GM23338 (cell line): ENCODE data around the gene RIOX2. TPM values are rescaled to one million over a fixed set of nuclear protein-coding genes. Genes with fewer than 3 reads are reported as not detected.

Experiments used
- ATAC-seq: fragments of 200-7000 bp; cut with Tn5 transposase; 3 replicates; pipeline ENCODE4 v1.9.1; 2020
- DNase-seq: peaks from one replicate; pipeline ENCODE4 v3.0.0-alpha.2; 2015; ENCODE audit warnings: low spot score
- H2AFZ ChIP-seq: fragments of 200-600 bp; sonication (generic); 2 replicates; pipeline ENCODE4 v1.8.0; 2016; ENCODE audit warnings: antibody characterized with exemption, mild to moderate bottlenecking, moderate library complexity
- H3F3A ChIP-seq: fragments of 200-600 bp; sonication (generic); replicated peaks from 2 replicates; pipeline ENCODE4 v1.8.0; 2017; ENCODE audit warnings: antibody characterized with exemption, mixed run types, low read depth
- H3K27ac ChIP-seq: fragments of 200-600 bp; sonication (generic); 2 replicates; pipeline ENCODE4 v1.6.1; 2016; ENCODE audit warnings: low read depth
- H3K27me3 ChIP-seq: fragments of 200-600 bp; sonication (generic); 2 replicates; pipeline ENCODE4 v1.8.0; 2016; ENCODE audit warnings: mild to moderate bottlenecking, mixed run types, moderate library complexity; ENCODE audit not compliant: insufficient read depth
- H3K36me3 ChIP-seq: fragments of 200-600 bp; sonication (generic); 2 replicates; pipeline ENCODE4 v1.8.0; 2016; ENCODE audit warnings: mild to moderate bottlenecking; ENCODE audit not compliant: insufficient read depth
- H3K4me1 ChIP-seq: fragments of 200-600 bp; sonication (generic); 2 replicates; pipeline ENCODE4 v1.8.0; 2016; ENCODE audit warnings: mild to moderate bottlenecking, moderate library complexity; ENCODE audit not compliant: insufficient read depth
- H3K4me2 ChIP-seq: fragments of 200-600 bp; sonication (generic); 2 replicates; pipeline ENCODE4 v1.7.1; 2017; ENCODE audit warnings: mixed run types
- H3K4me3 ChIP-seq: fragments of 200-600 bp; sonication (generic); 2 replicates; pipeline ENCODE4 v1.6.1; 2016; ENCODE audit warnings: mixed run types
- H3K79me2 ChIP-seq: fragments of 200-600 bp; sonication (generic); replicated peaks from 2 replicates; pipeline ENCODE4 v1.8.0; 2017; ENCODE audit warnings: mild to moderate bottlenecking; ENCODE audit not compliant: insufficient read depth
- H3K9me2 ChIP-seq: fragments of 200-600 bp; sonication (generic); 2 replicates; pipeline ENCODE4 v1.8.0; 2017; ENCODE audit not compliant: insufficient read depth
- H4K20me1 ChIP-seq: fragments of 200-600 bp; sonication (generic); replicated peaks from 2 replicates; pipeline ENCODE4 v1.8.0; 2017; ENCODE audit warnings: mild to moderate bottlenecking; ENCODE audit not compliant: insufficient read depth
- H3K27ac Mint-ChIP-seq: 2 replicates; pipeline ENCODE4 v1.8.0; 2020; ENCODE audit warnings: inconsistent platforms, mild to moderate bottlenecking, moderate library complexity, mixed read lengths
- H3K27me3 Mint-ChIP-seq: 3 replicates; pipeline ENCODE4 v1.8.0; 2022; ENCODE audit warnings: low read depth, mild to moderate bottlenecking, moderate library complexity, mixed read lengths, inconsistent platforms; ENCODE audit not compliant: insufficient read depth, poor library complexity
- H3K36me3 Mint-ChIP-seq: 3 replicates; pipeline ENCODE4 v1.8.0; 2021; ENCODE audit warnings: low read depth, mild to moderate bottlenecking, inconsistent platforms, moderate library complexity, mixed read lengths
- H3K4me1 Mint-ChIP-seq: 3 replicates; pipeline ENCODE4 v1.8.0; 2020; ENCODE audit warnings: mild to moderate bottlenecking, inconsistent platforms, mixed read lengths
- H3K4me3 Mint-ChIP-seq: 3 replicates; pipeline ENCODE4 v1.8.0; 2021; ENCODE audit warnings: moderate library complexity, mild to moderate bottlenecking, inconsistent platforms, mixed read lengths
- H3K9me3 Mint-ChIP-seq: 3 replicates; pipeline ENCODE4 v1.8.0; 2020; ENCODE audit warnings: moderate library complexity, mild to moderate bottlenecking, inconsistent platforms, mixed read lengths
- CREB1 ChIP-seq: fragments of 250-450 bp; sonication (Bioruptor Pico); IDR thresholded peaks from 2 replicates; pipeline ENCODE4 v1.5.0; 2020; ENCODE audit warnings: low read depth, mild to moderate bottlenecking, moderate library complexity
- CTCF ChIP-seq, 2 experiments: fragments of 200-600 bp in 1 of 2; sonication (generic) in 1 of 2; conservative IDR thresholded peaks; 2 replicates each; pipeline versions ENCODE4 v1.5.1 to v1.6.1; 2016 to 2017; ENCODE audit warnings: antibody characterized with exemption in 2 of 2, low read depth in 2 of 2, mild to moderate bottlenecking in 2 of 2, moderate library complexity in 1 of 2
- EZH2 ChIP-seq: fragments of 200-600 bp; sonication (generic); IDR thresholded peaks from one replicate; pipeline ENCODE4 v1.8.0; 2017; ENCODE audit warnings: antibody characterized with exemption, mild to moderate bottlenecking, low read depth; ENCODE audit not compliant: unreplicated experiment
- EZH2phosphoT487 ChIP-seq: fragments of 200-600 bp; sonication (generic); IDR thresholded peaks from one replicate; pipeline ENCODE4 v1.8.1; 2018; ENCODE audit warnings: antibody characterized with exemption; ENCODE audit not compliant: unreplicated experiment
- JUNB ChIP-seq: IDR thresholded peaks from one replicate; pipeline ENCODE4 v1.6.1; 2016; ENCODE audit warnings: antibody characterized with exemption; ENCODE audit not compliant: unreplicated experiment
- NANOG ChIP-seq: IDR thresholded peaks from 2 replicates; pipeline ENCODE4 v1.6.1; 2016; ENCODE audit warnings: antibody characterized with exemption, borderline replicate concordance
- POLR2AphosphoS5 ChIP-seq: IDR thresholded peaks from 2 replicates; pipeline ENCODE4 v1.6.1; 2016; ENCODE audit warnings: antibody characterized with exemption, low read depth
- REST ChIP-seq: IDR thresholded peaks from one replicate; pipeline ENCODE4 v1.6.1; 2018; ENCODE audit warnings: antibody characterized with exemption; ENCODE audit not compliant: unreplicated experiment
- STAT1 ChIP-seq: IDR thresholded peaks from one replicate; pipeline ENCODE4 v1.6.1; 2016; ENCODE audit warnings: antibody characterized with exemption; ENCODE audit not compliant: unreplicated experiment
- ZNF114 ChIP-seq: fragments of 250-450 bp; sonication (Bioruptor Pico); IDR thresholded peaks from 2 replicates; pipeline ENCODE4 v1.5.0; 2020; ENCODE audit warnings: mild to moderate bottlenecking, moderate library complexity
- ZNF462 ChIP-seq: fragments of 250-450 bp; sonication (Bioruptor Pico); IDR thresholded peaks from 2 replicates; pipeline ENCODE4 v1.5.0; 2020; ENCODE audit warnings: mild to moderate bottlenecking, moderate library complexity
- polyA plus RNA-seq: library from polyadenylated mRNA; unstranded; fragments of >200 nt; fragmentation: Nextera tagmentation; extraction: Ambion mirVana; gene quantifications from 2 replicates; pipeline ENCODE4 v1.2.1, GENCODE V29; 2016
- total RNA-seq: library from RNA; depleted of rRNA; stranded (reverse); fragments of >200 nt; shearing (Covaris generic); gene quantifications from 2 replicates; pipeline ENCODE4 v1.2.3, GENCODE V29; 2014

The RIOX2 gene
- total and polyA plus RNA-seq, 2 experiments from 2014 or later: 9.0 to 10.7 TPM

GRCh38 chr3:97896129-97896528 lies 76.1 kb downstream of the RIOX2 start:
- peak overlapping the region; percentile 4; the same call in 1 of the 2 replicates for H3K27ac Mint-ChIP-seq

GRCh38 chr3:97895216-97895615 lies 77.0 kb downstream of the RIOX2 start:
- no peak overlapping the region for H3K4me3 ChIP-seq
- H3K79me2 ChIP-seq: no peaks in the 10 kb centered on the region
- no peaks in the 10 kb centered on the region for H3K9me2 ChIP-seq
- peaks cover 23% of the 10 kb centered on the region for H3K4me1 ChIP-seq
- no peak overlapping the region for H3K27ac ChIP-seq
- Mint-ChIP-seq H3K27me3 (no peaks in the 10 kb centered on the region), H3K4me1 (peaks cover 30% of the 10 kb centered on the region; the same call in 2 of the 3 replicates), H3K27ac (no peak overlapping the region), H3K4me3 (no peak overlapping the region), H3K9me3 (no peaks in the 10 kb centered on the region), H3K36me3 (no peaks in the 10 kb centered on the region)
- H4K20me1 ChIP-seq: no peaks in the 10 kb centered on the region
- peak overlapping the region; percentile 33; the same call in 1 of the 2 replicates for H3K4me2 ChIP-seq
- H2AFZ ChIP-seq: no peak overlapping the region
- no peak for DNase-seq
- H3K36me3 ChIP-seq: no peaks in the 10 kb centered on the region; the same call in 1 of the 2 replicates
- H3F3A ChIP-seq: no peaks in the 10 kb centered on the region
- ATAC-seq: no peak
- H3K27me3 ChIP-seq: no peaks in the 10 kb centered on the region
- TF ChIP-seq CTCF (conservative IDR thresholded peaks at IDR 0.05; ENCODE audit: low read depth in 2 of 2) (no peak), STAT1 (no peak), EZH2 (no peak), CREB1 (CRISPR knock-in tag) (no peak), JUNB (no peak), POLR2AphosphoS5 (no peak), EZH2phosphoT487 (no peak), REST (no peak), ZNF462 (CRISPR knock-in tag) (no peak), ZNF114 (CRISPR knock-in tag) (no peak)

More at GRCh38 chr3:97896129-97896528, 76.1 kb downstream of the RIOX2 start:
- Histone ChIP-seq H4K20me1 (no peaks in the 10 kb centered on the region), H3K36me3 (no peaks in the 10 kb centered on the region), H3K79me2 (no peaks in the 10 kb centered on the region), H3K4me1 (peaks cover 23% of the 10 kb centered on the region), H3K4me2 (peak overlapping the region; percentile 33), H2AFZ (no peak overlapping the region), H3K27ac (0 out of 2 replicates have a peak overlapping the region, but pooled peaks have one; percentile 27), H3K27me3 (no peaks in the 10 kb centered on the region), H3F3A (no peaks in the 10 kb centered on the region), H3K9me2 (no peaks in the 10 kb centered on the region), H3K4me3 (0 out of 2 replicates have a peak overlapping the region, but pooled peaks have one; percentile 5)
- 0 out of 3 replicates have a peak overlapping the region, but pooled peaks have one; percentile 4 for H3K4me3 Mint-ChIP-seq
- no peaks in the 10 kb centered on the region for H3K27me3 Mint-ChIP-seq
- TF ChIP-seq JUNB (no peak), NANOG (peak; percentile 77)
- DNase-seq: peak; percentile 16
- no peaks in the 10 kb centered on the region for H3K36me3 Mint-ChIP-seq
- H3K4me1 Mint-ChIP-seq: peaks cover 30% of the 10 kb centered on the region; the same call in 2 of the 3 replicates
- H3K9me3 Mint-ChIP-seq: no peaks in the 10 kb centered on the region
- ATAC-seq: peak; percentile 29; the same call in 2 of the 3 replicates
